Measurements from ENCODE around the gene SPNS3.

Gene SPNS3

DNA sequence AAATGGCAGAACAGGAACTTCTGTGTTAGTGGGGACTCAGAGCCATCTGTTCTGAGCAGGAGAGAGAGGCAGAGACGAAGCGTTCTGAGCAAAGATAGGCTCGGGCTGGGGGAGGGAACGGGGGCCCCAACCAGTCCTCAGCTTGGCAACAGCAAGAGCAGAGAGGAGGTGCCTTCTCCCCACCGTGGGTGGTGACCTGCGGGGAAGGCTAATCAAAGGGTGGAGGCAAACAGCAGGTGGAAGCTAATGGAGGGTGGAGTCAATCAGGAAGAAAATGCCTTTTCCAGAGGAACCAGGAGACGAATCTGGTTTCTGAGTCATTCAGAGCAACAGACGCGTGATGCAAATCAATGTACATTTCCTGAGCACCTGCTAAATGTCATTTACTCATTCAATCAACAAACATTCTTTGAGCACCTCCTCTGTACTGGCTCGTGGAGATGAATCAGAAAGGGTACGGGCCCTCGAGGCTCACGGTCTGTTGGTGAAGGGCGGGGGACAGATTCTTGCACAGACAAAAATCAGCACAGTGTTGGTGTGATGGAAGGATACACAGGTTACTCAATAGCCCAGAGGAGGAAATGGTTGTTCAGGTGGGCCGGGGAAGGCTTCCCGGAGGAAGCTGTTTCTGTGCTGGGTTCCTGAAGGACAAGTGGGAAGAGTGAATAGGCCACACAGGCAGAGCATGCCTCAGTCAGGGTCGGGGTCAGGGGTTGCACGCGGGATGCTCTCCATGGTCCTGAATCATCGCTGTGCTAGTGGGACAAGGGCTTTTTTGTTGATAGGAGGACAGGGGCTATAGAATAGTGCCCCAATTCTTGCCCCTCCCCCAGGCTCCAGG, 59.2 kb downstream of the SPNS3 start:
- peak in 1 of 5 experiments; percentile 29 for DNase-seq

DNA sequence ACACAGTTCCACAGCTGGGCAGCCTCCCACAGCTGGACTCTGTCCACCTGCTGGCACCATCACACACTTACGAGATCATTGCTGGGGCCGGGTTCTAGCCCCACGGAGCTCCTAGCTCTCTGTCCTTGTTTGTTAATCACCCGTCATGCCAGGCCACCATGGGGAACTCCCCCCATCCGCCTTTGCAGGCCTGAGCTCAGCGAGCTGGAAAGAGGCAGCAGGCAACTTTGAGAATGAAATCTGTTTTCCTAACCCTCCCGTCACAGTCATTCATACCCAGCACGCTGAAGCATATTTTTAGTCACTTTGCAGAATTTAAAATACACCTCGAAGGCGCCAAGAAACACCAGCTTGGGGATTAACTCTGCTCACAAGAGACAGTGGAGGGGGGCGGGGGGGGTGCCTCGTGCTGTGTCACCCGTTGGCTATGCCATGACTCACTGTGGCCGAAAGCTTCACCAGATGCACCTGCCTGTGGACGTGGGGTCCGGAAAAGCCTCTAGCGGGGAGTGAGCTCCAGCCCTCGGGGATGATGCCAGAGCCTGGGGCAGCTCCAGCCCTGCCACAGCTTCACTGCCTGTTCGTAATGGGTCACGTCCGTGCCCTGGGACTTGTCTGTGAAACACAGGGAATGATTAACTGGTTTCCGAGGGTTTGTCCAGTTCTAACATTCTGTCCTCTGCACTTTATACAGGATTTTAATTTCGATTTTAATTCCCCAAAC, 63.5 kb downstream of the SPNS3 start:
- DNase-seq: no peak

DNA sequence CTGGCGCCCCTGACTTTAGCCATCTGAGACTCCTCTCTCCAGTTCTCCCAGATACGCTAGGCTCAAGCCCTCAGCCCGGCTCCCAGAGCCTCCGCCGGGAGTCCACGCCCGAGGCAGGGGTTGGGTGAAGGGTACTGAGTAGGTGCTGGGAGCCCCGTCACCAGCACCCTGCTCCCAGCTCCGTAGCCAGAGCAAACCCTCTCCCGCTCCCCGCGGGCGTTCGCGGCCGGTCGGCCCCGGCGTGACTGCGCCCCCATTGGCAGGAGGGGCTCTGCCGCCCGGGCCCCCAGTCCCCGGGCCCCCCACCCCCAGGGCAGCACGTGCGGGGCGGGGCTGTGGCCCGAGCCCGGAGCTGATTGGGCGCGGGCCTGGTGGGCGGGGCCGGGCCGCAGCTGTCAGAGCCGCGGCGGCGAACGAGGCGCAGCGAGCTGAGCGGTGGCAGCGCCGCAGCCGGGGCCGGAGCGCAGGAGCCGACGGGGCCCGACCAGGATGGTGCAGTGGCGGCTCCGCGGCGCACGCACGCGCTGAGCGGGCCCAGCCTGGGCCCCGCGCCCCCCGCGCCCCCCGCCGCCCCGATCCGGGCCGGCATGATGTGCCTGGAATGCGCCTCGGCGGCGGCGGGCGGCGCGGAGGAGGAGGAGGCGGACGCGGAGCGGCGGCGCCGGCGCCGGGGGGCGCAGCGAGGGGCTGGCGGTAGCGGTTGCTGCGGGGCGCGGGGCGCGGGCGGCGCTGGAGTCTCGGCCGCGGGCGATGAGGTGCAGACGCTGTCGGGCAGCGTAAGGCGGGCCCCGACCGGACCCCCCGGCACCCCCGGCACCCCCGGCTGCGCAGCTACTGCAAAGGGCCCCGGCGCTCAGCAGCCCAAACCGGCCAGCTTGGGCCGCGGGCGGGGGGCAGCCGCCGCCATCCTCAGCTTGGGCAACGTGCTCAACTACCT, 65.0 kb downstream of the SPNS3 start, which contains the start of gene SPNS2:
SPNS2 (plus strand) TSS at position 421 of the 937 bp plus-strand sequence; CDS start at position 588, 167 bp downstream.
- peak; percentile 21 to 71 (median 51) for DNase-seq

- peak in 3 of 5 experiments; percentile 15 to 51 (median 15) for DNase-seq
These were observed 65.9 kb downstream of the SPNS3 start for GRCh38 chr17:4499431-4500190.

DNA sequence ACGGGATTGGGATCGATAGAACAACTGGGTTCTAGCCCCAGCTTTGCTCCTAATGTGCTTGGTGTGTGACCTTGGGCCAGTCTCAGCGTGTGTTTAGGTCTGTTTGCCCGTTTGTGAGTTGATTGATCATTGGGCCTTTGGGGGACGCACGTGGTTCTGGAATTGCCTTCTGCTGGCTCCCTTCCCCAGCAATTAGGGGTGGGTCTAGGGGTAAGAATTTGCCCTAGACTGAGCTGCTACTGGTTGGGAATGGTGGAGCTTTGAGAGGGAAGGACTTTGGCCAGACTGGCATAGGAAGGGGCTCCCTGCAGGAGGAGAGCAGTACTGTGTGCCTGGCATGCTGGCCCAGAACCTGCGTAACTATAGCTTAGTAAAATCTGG, 66.4 kb downstream of the SPNS3 start:
- DNase-seq: no peak

DNA sequence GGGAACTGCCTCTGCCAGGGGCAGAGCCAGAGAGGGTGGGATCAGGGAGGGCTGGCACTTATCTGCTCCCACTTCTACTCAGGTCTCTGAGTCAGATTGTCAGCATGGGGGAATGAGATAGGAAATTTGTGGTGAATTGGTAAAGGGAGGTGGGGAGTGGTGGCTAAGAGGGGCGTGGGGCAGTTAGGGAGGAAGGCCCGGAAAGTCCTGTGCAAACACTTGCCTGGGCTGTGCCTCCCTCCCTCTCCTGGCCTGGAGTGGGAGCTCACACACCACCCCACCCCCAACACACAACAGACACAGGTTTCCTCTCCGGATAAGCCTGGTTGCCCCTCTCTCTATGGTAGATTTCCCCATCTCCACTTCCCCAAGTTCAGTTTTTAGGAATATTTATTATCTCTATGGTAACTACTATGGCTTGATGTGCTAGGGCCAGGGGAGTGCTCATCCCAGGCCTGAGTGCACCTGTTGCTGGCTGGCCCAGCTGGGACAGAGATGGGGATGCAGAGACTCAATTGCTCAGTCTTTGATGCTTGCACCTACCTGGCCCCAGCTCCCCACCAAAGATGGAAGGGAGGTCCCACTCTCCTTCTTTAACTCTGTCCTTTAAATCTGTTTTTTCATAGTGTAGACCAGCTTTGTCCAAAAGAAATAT, 67.7 kb downstream of the SPNS3 start:
- no peak for DNase-seq

- DNase-seq: no peak
These were observed 68.9 kb downstream of the SPNS3 start for GRCh38 chr17:4502466-4503154.

- DNase-seq: no peak
These were observed 69.7 kb downstream of the SPNS3 start for GRCh38 chr17:4503283-4504025.

- DNase-seq: no peak
These were observed 70.4 kb downstream of the SPNS3 start for GRCh38 chr17:4504188-4504587.

DNA sequence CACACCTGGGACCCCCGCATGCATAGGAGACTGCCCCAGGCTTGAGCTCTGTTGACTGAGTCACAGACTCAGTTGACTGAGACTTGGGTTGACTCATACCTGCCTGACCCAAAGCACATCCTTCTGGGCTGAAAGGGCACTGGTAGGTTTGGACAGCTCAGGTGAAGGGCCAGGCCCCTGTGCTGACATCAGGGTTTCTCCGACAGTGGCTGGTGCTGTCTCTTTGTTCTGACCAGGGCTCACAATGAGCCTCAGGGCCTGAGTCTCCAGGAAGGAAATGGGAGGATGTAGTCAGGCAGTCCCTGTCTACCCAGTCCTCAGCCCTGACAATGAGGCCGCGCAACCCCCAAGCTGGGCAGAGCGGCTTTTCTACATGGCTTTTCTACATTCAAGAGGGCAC, 71.4 kb downstream of the SPNS3 start:
- DNase-seq: no peak

GRCh38 chr17:4506175-4506813, 72.6 kb downstream of the SPNS3 start:
- DNase-seq: no peak

GRCh38 chr17:4506892-4507291, 73.2 kb downstream of the SPNS3 start:
- DNase-seq: no peak

DNA sequence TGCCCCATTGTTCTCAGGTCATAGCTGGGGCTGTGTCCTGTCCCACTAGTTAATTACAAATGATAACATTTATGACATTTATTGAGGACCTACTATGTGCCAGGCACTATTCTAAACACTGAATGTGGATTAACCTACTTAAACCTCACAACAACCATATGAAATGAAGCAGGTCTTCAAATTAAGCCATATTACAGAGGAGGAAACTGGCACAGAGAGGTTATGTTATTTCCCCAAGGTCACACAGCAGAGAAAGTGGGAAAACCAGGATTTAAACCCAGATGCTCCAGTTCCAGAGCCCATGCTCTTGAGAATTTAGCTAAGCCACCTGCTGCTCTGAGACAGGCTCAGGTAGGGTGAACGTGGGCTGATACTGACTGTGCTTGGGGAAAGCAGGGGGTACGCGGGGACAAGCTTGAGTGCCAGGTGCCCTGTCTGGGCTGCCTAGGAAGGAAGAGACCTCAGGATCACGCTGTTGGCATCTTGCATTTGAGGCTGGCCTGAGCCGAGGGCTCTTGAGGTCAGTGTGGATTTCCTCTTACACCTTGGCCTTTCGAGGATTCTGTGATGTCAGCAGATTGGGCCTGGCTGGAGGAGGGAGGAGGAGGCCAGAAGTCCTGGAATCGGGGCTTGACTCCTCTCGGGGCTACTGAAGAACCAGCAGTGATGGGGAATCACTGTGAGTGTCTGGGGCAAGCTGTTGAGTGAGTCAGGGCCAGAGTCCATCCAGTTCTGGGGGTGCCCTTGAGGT, 73.8 kb downstream of the SPNS3 start:
- DNase-seq: no peak

DNA sequence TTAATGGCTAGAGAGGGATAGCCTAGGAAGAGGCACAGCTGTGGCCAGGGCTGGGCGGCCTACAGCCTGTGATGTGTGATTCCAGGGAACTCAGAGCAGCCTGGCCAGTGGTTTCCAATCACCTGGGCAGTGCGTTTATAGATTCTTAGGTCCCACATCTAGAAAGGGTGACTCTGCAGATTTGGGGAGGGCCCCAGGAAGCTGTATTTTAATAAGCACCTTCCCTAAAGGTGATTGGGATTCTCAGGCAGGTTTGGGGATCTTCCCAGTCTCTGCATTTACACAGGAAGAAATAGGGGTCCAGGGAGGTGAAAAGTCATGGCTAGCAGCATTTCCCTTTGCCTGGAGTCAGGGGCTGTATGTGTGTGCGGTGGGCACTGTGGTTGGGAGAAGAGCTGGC, 74.5 kb downstream of the SPNS3 start:
- DNase-seq: no peak

GRCh38 chr17:4509401-4509800, 75.7 kb downstream of the SPNS3 start:
- peak in 1 of 5 experiments; percentile 60 for DNase-seq

GRCh38 chr17:4509923-4510617, 76.3 kb downstream of the SPNS3 start:
- no peak for DNase-seq

DNA sequence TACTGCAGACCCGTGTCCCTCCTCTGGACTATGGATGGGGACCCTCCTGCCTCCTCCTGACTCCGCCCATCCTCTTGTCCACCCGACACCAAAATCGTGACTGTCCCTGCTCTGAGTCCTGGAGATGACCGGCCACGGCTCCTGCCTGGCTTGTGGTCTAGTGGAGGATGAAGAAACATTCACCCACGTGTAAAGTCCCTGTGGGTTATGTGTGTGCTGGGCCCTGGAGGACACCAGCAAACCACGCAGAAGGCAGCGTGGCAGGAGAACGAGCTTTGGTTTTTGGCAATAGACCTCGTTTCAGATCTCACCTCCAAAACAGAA, 76.8 kb downstream of the SPNS3 start:
- no peak for DNase-seq

- DNase-seq: no peak
These were observed 77.6 kb downstream of the SPNS3 start for GRCh38 chr17:4511199-4511932.

All from T-helper 2 cell (primary cell).